Measurements from ENCODE around the gene DAB1. TPM values are rescaled to one million over a fixed set of nuclear protein-coding genes. Genes with fewer than 3 reads are reported as not detected.

Gene DAB1
- total and polyA plus RNA-seq, 12 donors: 0.04 to 2.1 (median 0.59) TPM; not detected in 2

GRCh38 chr1:57340334-57341070 lies 83.4 kb downstream of the DAB1 start:
- no peak for TF ChIP-seq CTCF (IDR thresholded peaks at IDR 0.05)
- TF ChIP-seq POLR2A (IDR thresholded peaks at IDR 0.05): no peak

GRCh38 chr1:57337623-57338022 lies 86.2 kb downstream of the DAB1 start:
- H3K4me3 ChIP-seq: no peak overlapping the region
- H3K27me3 ChIP-seq: peaks cover 4% of the 10 kb centered on the region
- no peak overlapping the region for H3K27ac ChIP-seq
- no peak for TF ChIP-seq CTCF (IDR thresholded peaks at IDR 0.05)
- no peak for TF ChIP-seq POLR2A (IDR thresholded peaks at IDR 0.05)
- H3K36me3 ChIP-seq (replicated peaks in 1 of 2): no peaks in the 10 kb centered on the region
- H3K9me3 ChIP-seq (replicated peaks in 1 of 3): no peaks in the 10 kb centered on the region
- DNase-seq: no peak
- H3K4me1 ChIP-seq (replicated peaks in 1 of 2): no peaks in the 10 kb centered on the region
- intact Hi-C loops (cut with DNase I): no loop called here
- WGBS, 4 donors: 54 to 60% (median 58%) methylated on average over 3 of the region's 3 CpGs

More at GRCh38 chr1:57340334-57341070, 83.4 kb downstream of the DAB1 start:
- Histone ChIP-seq H3K4me1 (replicated peaks in 1 of 2) (no peaks in the 10 kb centered on the region), H3K27ac (no peak overlapping the region), H3K36me3 (replicated peaks in 1 of 2) (no peaks in the 10 kb centered on the region), H3K27me3 (peaks cover under 1% of the 10 kb centered on the region), H3K9me3 (replicated peaks in 1 of 3) (no peaks in the 10 kb centered on the region), H3K4me3 (no peak overlapping the region)
- 78 to 93% (median 89%) methylated on average over 6 of the region's 6 CpGs for WGBS, 4 donors
- intact Hi-C loops (cut with DNase I): no loop called here
- DNase-seq: no peak

GRCh38 chr1:57336793-57337192 lies 87.1 kb downstream of the DAB1 start:
- TF ChIP-seq CTCF (IDR thresholded peaks at IDR 0.05) (no peak), POLR2A (IDR thresholded peaks at IDR 0.05) (no peak)
- intact Hi-C loops (cut with DNase I): no loop called here
- Histone ChIP-seq H3K36me3 (replicated peaks in 1 of 2) (no peaks in the 10 kb centered on the region), H3K4me3 (no peak overlapping the region), H3K27me3 (peaks cover 4% of the 10 kb centered on the region), H3K27ac (no peak overlapping the region), H3K4me1 (replicated peaks in 1 of 2) (no peaks in the 10 kb centered on the region), H3K9me3 (replicated peaks in 1 of 3) (no peaks in the 10 kb centered on the region)
- 23 to 33% (median 29%) methylated on average over 2 of the region's 2 CpGs for WGBS, 4 donors
- no peak for DNase-seq

GRCh38 chr1:57331620-57332019 lies 92.2 kb downstream of the DAB1 start:
- 77 to 84% (median 80%) methylated on average over 3 of the region's 3 CpGs for WGBS, 4 donors
- Histone ChIP-seq H3K27ac (no peak overlapping the region), H3K4me3 (no peak overlapping the region), H3K36me3 (replicated peaks in 1 of 2) (no peaks in the 10 kb centered on the region), H3K27me3 (peaks cover 4% of the 10 kb centered on the region), H3K4me1 (replicated peaks in 1 of 2) (no peaks in the 10 kb centered on the region), H3K9me3 (replicated peaks in 1 of 3) (no peaks in the 10 kb centered on the region)
- no peak for TF ChIP-seq CTCF (IDR thresholded peaks at IDR 0.05)
- TF ChIP-seq POLR2A (IDR thresholded peaks at IDR 0.05): no peak
- no peak for DNase-seq
- intact Hi-C loops (cut with DNase I): no loop called here
